Testis (tissue), 2 donors: Measurements from ENCODE around the gene CCDC152.

Source experiments
- CTCF ChIP-seq, 3 experiments: fragments of 450-650 bp in 2 of 3; fragments of 200-600 bp in 1 of 3; sonication (generic) in 1 of 3; IDR thresholded peaks; one replicate each; pipeline ENCODE4 v1.5.1; 2016 to 2019; ENCODE audit warnings: antibody characterized with exemption in 3 of 3, mild to moderate bottlenecking in 2 of 3, moderate library complexity in 1 of 3
- POLR2A ChIP-seq: fragments of 450-650 bp; IDR thresholded peaks from one replicate; pipeline ENCODE4 v1.6.1; 2017; ENCODE audit warnings: antibody characterized with exemption, mild to moderate bottlenecking, moderate library complexity

DNA sequence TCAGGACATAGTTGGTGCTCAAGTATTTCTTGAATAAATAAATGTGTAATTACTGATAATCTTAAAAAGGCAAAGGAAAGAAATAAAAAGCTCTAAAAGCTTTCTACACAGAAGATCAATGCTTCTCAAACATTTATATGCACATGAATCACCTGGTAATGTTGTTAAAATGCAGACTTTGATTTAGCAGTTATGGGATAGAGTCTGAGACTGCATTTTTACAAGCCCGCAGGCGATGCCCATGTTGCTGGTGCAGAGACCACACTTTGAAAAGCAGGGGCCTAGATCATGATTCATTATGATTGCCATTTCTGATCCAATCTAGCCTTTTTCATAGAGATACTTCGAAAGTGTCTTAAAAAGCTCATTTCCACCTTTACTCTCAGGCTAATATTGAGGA lies 3.5 kb upstream of the CCDC152 start:
- TF ChIP-seq CTCF (IDR thresholded peaks at IDR 0.05) (no peak), POLR2A (no peak)
